GM12872 (cell line): ENCODE data around the gene ATP1A2.

Source experiments
- CTCF ChIP-seq: IDR thresholded peaks from 3 replicates; pipeline ENCODE4 v1.5.1; 2011; ENCODE audit warnings: low read depth, mild to moderate bottlenecking, low read length, moderate library complexity; ENCODE audit not compliant: insufficient read depth

ATP1A2 gene

DNA sequence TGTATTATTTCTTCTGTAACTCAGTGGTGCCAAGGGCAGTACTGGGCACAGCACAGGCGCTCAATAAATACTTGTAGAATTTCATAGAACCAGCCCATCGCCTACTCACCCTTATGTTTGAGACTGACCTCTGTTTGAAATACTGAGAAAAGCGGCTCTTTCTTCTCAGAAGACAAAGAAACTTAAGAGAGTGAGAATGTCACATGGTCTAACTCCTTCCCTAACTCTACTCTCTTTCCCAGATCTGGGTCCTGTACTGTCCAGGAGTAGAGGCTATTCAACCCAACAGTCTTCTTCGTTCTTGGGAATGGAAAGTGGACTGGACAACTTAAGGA lies 21.3 kb upstream of the ATP1A2 start:
- TF ChIP-seq CTCF, result no peak

- TF ChIP-seq CTCF, result no peak
Measured at GRCh38 chr1:160094806-160095205, 20.8 kb upstream of the ATP1A2 start.

GRCh38 chr1:160095382-160096105 lies 20.0 kb upstream of the ATP1A2 start:
- TF ChIP-seq CTCF, result no peak

GRCh38 chr1:160096274-160097116 lies 19.1 kb upstream of the ATP1A2 start:
- TF ChIP-seq CTCF, result no peak

GRCh38 chr1:160097151-160097910 lies 18.2 kb upstream of the ATP1A2 start:
- TF ChIP-seq CTCF, result no peak

DNA sequence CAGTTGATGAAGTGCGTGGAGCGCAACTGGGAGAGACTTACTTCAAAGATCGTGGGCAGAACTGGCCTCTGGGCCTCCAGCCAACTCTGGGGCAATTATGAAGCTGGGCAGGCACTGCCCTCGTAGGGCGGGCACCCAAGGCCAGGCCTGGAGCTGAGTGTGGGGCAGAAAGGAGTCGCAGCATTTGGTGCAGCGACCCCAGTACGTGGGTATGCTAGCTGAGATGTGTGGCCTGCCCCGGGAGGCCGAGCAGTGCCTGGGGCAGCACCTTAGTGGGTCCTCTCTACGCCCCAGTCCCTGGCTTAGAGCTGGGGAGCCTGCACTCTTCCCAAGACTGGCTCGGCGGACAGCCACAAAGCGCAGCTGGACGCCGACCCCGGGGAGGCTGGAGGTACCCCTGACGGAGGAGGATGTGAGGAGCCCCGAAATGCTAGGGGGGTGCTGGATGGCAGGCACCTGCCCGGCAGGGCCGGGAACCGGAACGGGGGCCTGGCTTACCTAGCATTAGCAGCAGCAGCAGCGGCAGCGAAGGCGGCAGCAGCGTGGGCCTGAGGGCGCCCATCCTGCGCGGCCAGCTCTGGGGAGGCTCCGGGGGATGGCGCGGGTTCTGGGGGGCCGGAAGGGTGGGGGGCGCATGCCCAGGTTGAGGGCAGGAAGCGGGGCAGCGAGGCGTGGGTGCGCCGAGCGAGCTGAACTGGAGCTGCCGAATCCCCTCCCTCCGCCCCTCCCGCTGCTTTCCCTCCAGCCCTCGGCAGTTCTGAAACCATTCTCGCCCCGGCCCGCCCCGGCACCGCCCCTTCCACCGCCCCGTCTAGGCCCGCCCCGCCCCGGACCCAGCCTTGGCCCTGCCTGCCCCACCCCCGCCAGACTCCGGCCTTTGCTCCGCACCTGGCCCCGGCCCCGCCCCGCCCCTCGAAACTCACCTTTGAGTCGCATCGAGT lies 17.4 kb upstream of the ATP1A2 start, which contains the start of gene IGSF8:
Gene IGSF8, minus strand, starts transcription at position 709 of the 941 bp plus-strand sequence. Its CDS starts 147 bp downstream, at position 562.
- TF ChIP-seq CTCF, result no peak
